Thymus (tissue), 11 donors: ENCODE data around the gene DMAP1. TPM values are rescaled to one million over a fixed set of nuclear protein-coding genes. Genes with fewer than 3 reads are reported as not detected.

Experiments
- DNase-seq, 9 donors: peaks; one replicate each; pipeline ENCODE4 v3.0.0-alpha.2; 2013; ENCODE audit warnings: low spot score in 9 of 9, low read depth in 6 of 9, missing footprints in 1 of 9
- H3K27ac ChIP-seq, 2 donors: one replicate each; pipeline ENCODE4 v1.5.1; 2013; ENCODE audit warnings: control low read depth in 1 of 2, low read depth in 1 of 2, low read length in 1 of 2, mild to moderate bottlenecking in 1 of 2, moderate library complexity in 1 of 2
- H3K27me3 ChIP-seq, 2 donors: one replicate each; pipeline ENCODE4 v1.5.1; 2013; ENCODE audit warnings: low read length in 1 of 2; ENCODE audit not compliant: control insufficient read depth in 2 of 2, insufficient read depth in 1 of 2
- H3K36me3 ChIP-seq, 2 donors: one replicate each; pipeline ENCODE4 v1.5.1; 2013; ENCODE audit warnings: low read length in 1 of 2, mild to moderate bottlenecking in 1 of 2, moderate library complexity in 1 of 2; ENCODE audit not compliant: control insufficient read depth in 2 of 2, insufficient read depth in 2 of 2
- H3K4me1 ChIP-seq, 2 donors: one replicate each; pipeline ENCODE4 v1.5.1; 2013; ENCODE audit warnings: low read length in 2 of 2; ENCODE audit not compliant: control insufficient read depth in 2 of 2, insufficient read depth in 2 of 2
- H3K4me3 ChIP-seq, 2 donors: one replicate each; pipeline ENCODE4 v1.5.1; 2013; ENCODE audit warnings: low read length in 2 of 2, control low read depth in 1 of 2, mild to moderate bottlenecking in 1 of 2
- H3K9me3 ChIP-seq, 2 donors: one replicate each; pipeline ENCODE4 v1.5.1; 2013; ENCODE audit warnings: low read length in 1 of 2, mild to moderate bottlenecking in 1 of 2; ENCODE audit not compliant: control insufficient read depth in 2 of 2, insufficient read depth in 1 of 2
- WGBS: extraction: QIAGEN DNeasy Blood & Tissue Kit; methylation state at CpG from one replicate; pipeline ENCODE4 v1.1.7; 2013; 5-methylcytosine and 5-hydroxymethylcytosine counted together
- polyA plus RNA-seq: library from polyadenylated mRNA; stranded (reverse); fragments of 200-250 nt; gene quantifications from one replicate; pipeline ENCODE4 v1.2.3, GENCODE V29; 2013
- total RNA-seq: library from RNA; stranded (reverse); fragments of 120-200 nt; gene quantifications from one replicate; pipeline ENCODE4 v1.2.4, GENCODE V29; 2013
- donor health status: healthy.

Gene DMAP1
- total and polyA plus RNA-seq, 2 donors = 21.2 to 81.6 TPM

- peaks cover 18 to 19% of the 10 kb centered on the region in 2 donors for H3K36me3 ChIP-seq
- peak overlapping the region in 1 of 2 donors; percentile 27 for H3K27ac ChIP-seq
- peak overlapping the region; percentile 74 to 95 for H3K4me3 ChIP-seq
- DNase-seq = no peak
- peaks cover 0 to 3% of the 10 kb centered on the region in 2 donors for H3K9me3 ChIP-seq
- H3K4me1 ChIP-seq = peaks cover 11 to 14% of the 10 kb centered on the region in 2 donors
- 55% methylated on average over 9 of the region's 9 CpGs for WGBS
- H3K27me3 ChIP-seq = no peaks in the 10 kb centered on the region
These were observed 683 bp upstream of the DMAP1 start for GRCh38 chr1:44212355-44213221.

- Histone ChIP-seq H3K4me1 (peaks cover 7 to 15% of the 10 kb centered on the region in 2 donors), H3K27ac (no peak overlapping the region), H3K27me3 (no peaks in the 10 kb centered on the region), H3K9me3 (peaks cover 0 to 3% of the 10 kb centered on the region in 2 donors), H3K36me3 (peaks cover 64 to 70% of the 10 kb centered on the region in 2 donors), H3K4me3 (no peak overlapping the region)
- 93% methylated on average over 4 of the region's 4 CpGs for WGBS
- peak in 7 of 9 donors; percentile 34 to 76 (median 57) for DNase-seq
These were observed 4.6 kb downstream of the DMAP1 start for GRCh38 chr1:44217809-44218410.

DNA sequence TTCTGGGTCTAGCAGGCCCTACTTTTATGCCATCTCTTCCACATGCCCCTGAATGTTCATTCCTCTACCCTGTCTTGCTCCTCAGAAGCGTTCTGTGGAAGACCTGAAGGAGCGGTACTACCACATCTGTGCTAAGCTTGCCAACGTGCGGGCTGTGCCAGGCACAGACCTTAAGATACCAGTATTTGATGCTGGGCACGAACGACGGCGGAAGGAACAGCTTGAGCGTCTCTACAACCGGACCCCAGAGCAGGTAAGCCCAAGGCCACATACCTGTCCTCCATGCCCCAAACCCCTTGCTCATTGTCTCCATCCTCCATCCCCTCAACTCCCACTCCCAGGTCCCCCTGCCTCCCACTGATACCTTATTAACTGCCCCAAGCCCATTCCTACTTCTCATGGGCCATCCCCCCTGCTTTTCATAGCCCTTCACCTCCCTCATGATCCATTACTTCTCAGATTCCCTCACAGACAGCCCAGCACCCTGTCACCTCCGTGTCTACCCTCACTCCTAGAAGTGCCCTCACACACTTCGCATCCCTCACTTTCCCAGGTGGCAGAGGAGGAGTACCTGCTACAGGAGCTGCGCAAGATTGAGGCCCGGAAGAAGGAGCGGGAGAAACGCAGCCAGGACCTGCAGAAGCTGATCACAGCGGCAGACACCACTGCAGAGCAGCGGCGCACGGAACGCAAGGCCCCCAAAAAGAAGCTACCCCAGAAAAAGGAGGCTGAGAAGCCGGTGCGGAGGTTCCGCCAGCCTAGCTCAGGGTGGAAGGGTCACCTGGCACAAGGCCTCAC, 5.4 kb downstream of the DMAP1 start:
- H3K9me3 ChIP-seq = peaks cover 0 to under 1% of the 10 kb centered on the region in 2 donors
- peaks cover 10 to 21% of the 10 kb centered on the region in 2 donors for H3K4me1 ChIP-seq
- no peak for DNase-seq
- no peak overlapping the region for H3K4me3 ChIP-seq
- 98% methylated on average over 24 of the region's 24 CpGs for WGBS
- H3K27me3 ChIP-seq = no peaks in the 10 kb centered on the region
- H3K27ac ChIP-seq = no peak overlapping the region
- H3K36me3 ChIP-seq = peaks cover 64 to 70% of the 10 kb centered on the region in 2 donors

- no peaks in the 10 kb centered on the region for H3K27me3 ChIP-seq
- H3K9me3 ChIP-seq = no peaks in the 10 kb centered on the region
- 98% methylated on average over 6 of the region's 6 CpGs for WGBS
- peaks cover 5 to 15% of the 10 kb centered on the region in 2 donors for H3K4me1 ChIP-seq
- no peak overlapping the region for H3K27ac ChIP-seq
- no peak overlapping the region for H3K4me3 ChIP-seq
- no peak for DNase-seq
- H3K36me3 ChIP-seq = peaks cover 64 to 70% of the 10 kb centered on the region in 2 donors
These were observed 6.0 kb downstream of the DMAP1 start for GRCh38 chr1:44219301-44219626.

GRCh38 chr1:44220001-44220751, 6.9 kb downstream of the DMAP1 start:
- WGBS = 94% methylated on average over 31 of the region's 31 CpGs
- Histone ChIP-seq H3K36me3 (peaks cover 60 to 63% of the 10 kb centered on the region in 2 donors), H3K27ac (no peak overlapping the region)

GRCh38 chr1:44220755-44221154, 7.5 kb downstream of the DMAP1 start:
- Histone ChIP-seq H3K9me3 (no peaks in the 10 kb centered on the region), H3K36me3 (peaks cover 56 to 58% of the 10 kb centered on the region in 2 donors), H3K4me3 (no peak overlapping the region), H3K27me3 (no peaks in the 10 kb centered on the region), H3K4me1 (peaks cover 4 to 19% of the 10 kb centered on the region in 2 donors), H3K27ac (no peak overlapping the region)
- WGBS = 96% methylated on average over 10 of the region's 10 CpGs
- DNase-seq = no peak

More at GRCh38 chr1:44220001-44220751, 6.9 kb downstream of the DMAP1 start:
- Histone ChIP-seq H3K4me3 (no peak overlapping the region), H3K9me3 (no peaks in the 10 kb centered on the region), H3K4me1 (peaks cover 4 to 18% of the 10 kb centered on the region in 2 donors), H3K27me3 (no peaks in the 10 kb centered on the region)
- DNase-seq = no peak

- Histone ChIP-seq H3K36me3 (peaks cover 47 to 55% of the 10 kb centered on the region in 2 donors), H3K9me3 (no peaks in the 10 kb centered on the region), H3K4me1 (peaks cover 4 to 19% of the 10 kb centered on the region in 2 donors), H3K4me3 (no peak overlapping the region), H3K27me3 (no peaks in the 10 kb centered on the region), H3K27ac (no peak overlapping the region)
- DNase-seq = no peak
- WGBS = 99% methylated on average over 23 of the region's 23 CpGs
These were observed 8.5 kb downstream of the DMAP1 start for GRCh38 chr1:44221769-44222168.

GRCh38 chr1:44222397-44223186, 9.3 kb downstream of the DMAP1 start:
- peak in 1 of 9 donors; percentile 41 for DNase-seq
- Histone ChIP-seq H3K4me1 (peaks cover 4 to 19% of the 10 kb centered on the region in 2 donors), H3K36me3 (peaks cover 46 to 51% of the 10 kb centered on the region in 2 donors), H3K27ac (peak overlapping the region in 1 of 2 donors; percentile 52), H3K9me3 (no peaks in the 10 kb centered on the region), H3K27me3 (no peaks in the 10 kb centered on the region), H3K4me3 (no peak overlapping the region)
- 62% methylated on average over 5 of the region's 5 CpGs for WGBS
